Measurements from ENCODE around the gene SMAD3. TPM values are rescaled to one million over a fixed set of nuclear protein-coding genes. Genes with fewer than 3 reads are reported as not detected.

Gene SMAD3
- total and polyA plus RNA-seq, 2 of the 8 experiments (the other 6 are each of a cell fraction or from before 2014, with no cell fraction given) = 10.1 to 12.4 TPM

DNA sequence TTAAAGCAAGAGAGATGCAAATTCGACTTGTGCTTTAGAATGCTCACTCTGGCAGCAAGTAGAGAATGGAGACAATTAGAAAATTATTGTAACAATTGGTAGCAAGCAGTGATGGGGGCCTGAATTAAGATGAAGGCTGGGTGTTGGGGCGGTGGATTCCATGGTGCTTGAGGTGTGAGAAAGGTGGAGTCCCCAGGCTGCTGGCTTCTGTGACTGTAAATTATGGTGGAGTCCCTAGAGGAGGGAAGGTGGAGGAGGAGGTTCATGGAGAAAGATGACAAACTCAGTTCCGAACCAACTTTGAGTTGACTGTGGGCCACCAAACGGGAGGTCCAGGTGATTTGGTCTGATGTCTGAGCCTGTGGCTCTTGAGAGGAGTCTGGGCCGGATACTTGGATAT, 10.7 kb upstream of the SMAD3 start (continued):
- TF ChIP-seq, protein P1, sequence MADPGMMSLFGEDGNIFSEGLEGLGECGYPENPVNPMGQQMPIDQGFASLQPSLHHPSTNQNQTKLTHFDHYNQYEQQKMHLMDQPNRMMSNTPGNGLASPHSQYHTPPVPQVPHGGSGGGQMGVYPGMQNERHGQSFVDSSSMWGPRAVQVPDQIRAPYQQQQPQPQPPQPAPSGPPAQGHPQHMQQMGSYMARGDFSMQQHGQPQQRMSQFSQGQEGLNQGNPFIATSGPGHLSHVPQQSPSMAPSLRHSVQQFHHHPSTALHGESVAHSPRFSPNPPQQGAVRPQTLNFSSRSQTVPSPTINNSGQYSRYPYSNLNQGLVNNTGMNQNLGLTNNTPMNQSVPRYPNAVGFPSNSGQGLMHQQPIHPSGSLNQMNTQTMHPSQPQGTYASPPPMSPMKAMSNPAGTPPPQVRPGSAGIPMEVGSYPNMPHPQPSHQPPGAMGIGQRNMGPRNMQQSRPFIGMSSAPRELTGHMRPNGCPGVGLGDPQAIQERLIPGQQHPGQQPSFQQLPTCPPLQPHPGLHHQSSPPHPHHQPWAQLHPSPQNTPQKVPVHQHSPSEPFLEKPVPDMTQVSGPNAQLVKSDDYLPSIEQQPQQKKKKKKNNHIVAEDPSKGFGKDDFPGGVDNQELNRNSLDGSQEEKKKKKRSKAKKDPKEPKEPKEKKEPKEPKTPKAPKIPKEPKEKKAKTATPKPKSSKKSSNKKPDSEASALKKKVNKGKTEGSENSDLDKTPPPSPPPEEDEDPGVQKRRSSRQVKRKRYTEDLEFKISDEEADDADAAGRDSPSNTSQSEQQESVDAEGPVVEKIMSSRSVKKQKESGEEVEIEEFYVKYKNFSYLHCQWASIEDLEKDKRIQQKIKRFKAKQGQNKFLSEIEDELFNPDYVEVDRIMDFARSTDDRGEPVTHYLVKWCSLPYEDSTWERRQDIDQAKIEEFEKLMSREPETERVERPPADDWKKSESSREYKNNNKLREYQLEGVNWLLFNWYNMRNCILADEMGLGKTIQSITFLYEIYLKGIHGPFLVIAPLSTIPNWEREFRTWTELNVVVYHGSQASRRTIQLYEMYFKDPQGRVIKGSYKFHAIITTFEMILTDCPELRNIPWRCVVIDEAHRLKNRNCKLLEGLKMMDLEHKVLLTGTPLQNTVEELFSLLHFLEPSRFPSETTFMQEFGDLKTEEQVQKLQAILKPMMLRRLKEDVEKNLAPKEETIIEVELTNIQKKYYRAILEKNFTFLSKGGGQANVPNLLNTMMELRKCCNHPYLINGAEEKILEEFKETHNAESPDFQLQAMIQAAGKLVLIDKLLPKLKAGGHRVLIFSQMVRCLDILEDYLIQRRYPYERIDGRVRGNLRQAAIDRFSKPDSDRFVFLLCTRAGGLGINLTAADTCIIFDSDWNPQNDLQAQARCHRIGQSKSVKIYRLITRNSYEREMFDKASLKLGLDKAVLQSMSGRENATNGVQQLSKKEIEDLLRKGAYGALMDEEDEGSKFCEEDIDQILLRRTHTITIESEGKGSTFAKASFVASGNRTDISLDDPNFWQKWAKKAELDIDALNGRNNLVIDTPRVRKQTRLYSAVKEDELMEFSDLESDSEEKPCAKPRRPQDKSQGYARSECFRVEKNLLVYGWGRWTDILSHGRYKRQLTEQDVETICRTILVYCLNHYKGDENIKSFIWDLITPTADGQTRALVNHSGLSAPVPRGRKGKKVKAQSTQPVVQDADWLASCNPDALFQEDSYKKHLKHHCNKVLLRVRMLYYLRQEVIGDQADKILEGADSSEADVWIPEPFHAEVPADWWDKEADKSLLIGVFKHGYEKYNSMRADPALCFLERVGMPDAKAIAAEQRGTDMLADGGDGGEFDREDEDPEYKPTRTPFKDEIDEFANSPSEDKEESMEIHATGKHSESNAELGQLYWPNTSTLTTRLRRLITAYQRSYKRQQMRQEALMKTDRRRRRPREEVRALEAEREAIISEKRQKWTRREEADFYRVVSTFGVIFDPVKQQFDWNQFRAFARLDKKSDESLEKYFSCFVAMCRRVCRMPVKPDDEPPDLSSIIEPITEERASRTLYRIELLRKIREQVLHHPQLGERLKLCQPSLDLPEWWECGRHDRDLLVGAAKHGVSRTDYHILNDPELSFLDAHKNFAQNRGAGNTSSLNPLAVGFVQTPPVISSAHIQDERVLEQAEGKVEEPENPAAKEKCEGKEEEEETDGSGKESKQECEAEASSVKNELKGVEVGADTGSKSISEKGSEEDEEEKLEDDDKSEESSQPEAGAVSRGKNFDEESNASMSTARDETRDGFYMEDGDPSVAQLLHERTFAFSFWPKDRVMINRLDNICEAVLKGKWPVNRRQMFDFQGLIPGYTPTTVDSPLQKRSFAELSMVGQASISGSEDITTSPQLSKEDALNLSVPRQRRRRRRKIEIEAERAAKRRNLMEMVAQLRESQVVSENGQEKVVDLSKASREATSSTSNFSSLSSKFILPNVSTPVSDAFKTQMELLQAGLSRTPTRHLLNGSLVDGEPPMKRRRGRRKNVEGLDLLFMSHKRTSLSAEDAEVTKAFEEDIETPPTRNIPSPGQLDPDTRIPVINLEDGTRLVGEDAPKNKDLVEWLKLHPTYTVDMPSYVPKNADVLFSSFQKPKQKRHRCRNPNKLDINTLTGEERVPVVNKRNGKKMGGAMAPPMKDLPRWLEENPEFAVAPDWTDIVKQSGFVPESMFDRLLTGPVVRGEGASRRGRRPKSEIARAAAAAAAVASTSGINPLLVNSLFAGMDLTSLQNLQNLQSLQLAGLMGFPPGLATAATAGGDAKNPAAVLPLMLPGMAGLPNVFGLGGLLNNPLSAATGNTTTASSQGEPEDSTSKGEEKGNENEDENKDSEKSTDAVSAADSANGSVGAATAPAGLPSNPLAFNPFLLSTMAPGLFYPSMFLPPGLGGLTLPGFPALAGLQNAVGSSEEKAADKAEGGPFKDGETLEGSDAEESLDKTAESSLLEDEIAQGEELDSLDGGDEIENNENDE (IDR thresholded peaks at IDR 0.05; ENCODE audit: insufficient replicate concordance, low read length) = no peak
- TF ChIP-seq CHD2 (IDR thresholded peaks at IDR 0.05; ENCODE audit: low read length) (no peak), TAF1 (IDR thresholded peaks at IDR 0.05; ENCODE audit: low read depth, low read length) (no peak), GTF2F1 (IDR thresholded peaks at IDR 0.05; ENCODE audit: borderline replicate concordance, low read depth, low read length) (no peak)

Measured in H1 (cell line).